ENCODE results near the gene CPSF3. TPM values are rescaled to one million over a fixed set of nuclear protein-coding genes. Genes with fewer than 3 reads are reported as not detected.

Gene CPSF3
- polyA plus RNA-seq, 1 experiment: 48.6 TPM

DNA sequence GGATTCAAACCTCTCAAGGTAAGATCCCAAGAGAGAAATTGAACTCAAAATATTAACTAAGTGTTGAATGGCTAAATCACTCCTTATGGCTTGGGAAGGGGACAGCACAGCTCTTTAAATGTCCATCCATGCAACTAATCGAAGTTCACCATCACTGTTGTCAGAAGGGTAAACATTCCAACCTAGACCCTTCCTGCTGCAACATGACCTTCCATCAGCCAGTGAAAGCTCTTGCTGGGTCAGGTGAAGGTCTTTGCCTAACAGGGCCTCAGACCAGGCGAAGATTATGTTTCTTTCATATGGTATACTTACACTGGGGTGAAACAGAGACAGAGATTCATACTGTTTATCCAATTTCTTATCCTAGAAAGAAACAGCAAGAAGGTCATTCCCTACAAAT, 67.3 kb downstream of the CPSF3 start:
- ChIA-PET CTCF (no interaction called here), POLR2A (interaction anchor here (1.5 kb wide), 1 partner anchor 65 kb away, joined by 3 read pairs; the partner anchor contains the start of gene ADAM17)
- no peaks in the 10 kb centered on the region for H3K9me3 ChIP-seq (ENCODE audit: control insufficient read depth, insufficient read depth, low read length)
- TF ChIP-seq, protein P1, sequence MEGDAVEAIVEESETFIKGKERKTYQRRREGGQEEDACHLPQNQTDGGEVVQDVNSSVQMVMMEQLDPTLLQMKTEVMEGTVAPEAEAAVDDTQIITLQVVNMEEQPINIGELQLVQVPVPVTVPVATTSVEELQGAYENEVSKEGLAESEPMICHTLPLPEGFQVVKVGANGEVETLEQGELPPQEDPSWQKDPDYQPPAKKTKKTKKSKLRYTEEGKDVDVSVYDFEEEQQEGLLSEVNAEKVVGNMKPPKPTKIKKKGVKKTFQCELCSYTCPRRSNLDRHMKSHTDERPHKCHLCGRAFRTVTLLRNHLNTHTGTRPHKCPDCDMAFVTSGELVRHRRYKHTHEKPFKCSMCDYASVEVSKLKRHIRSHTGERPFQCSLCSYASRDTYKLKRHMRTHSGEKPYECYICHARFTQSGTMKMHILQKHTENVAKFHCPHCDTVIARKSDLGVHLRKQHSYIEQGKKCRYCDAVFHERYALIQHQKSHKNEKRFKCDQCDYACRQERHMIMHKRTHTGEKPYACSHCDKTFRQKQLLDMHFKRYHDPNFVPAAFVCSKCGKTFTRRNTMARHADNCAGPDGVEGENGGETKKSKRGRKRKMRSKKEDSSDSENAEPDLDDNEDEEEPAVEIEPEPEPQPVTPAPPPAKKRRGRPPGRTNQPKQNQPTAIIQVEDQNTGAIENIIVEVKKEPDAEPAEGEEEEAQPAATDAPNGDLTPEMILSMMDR (IDR thresholded peaks at IDR 0.05; ENCODE audit: low read depth, low read length): no peak
- no peak overlapping the region for H3K27ac ChIP-seq (ENCODE audit: low read depth, low read length)
- DNase-seq (ENCODE audit: low read depth, low spot score): no peak
- H3K27me3 ChIP-seq (ENCODE audit: control insufficient read depth, insufficient read depth, low read length): no peaks in the 10 kb centered on the region
- no peak overlapping the region for H3K4me3 ChIP-seq (ENCODE audit: low read depth, low read length)

DNA sequence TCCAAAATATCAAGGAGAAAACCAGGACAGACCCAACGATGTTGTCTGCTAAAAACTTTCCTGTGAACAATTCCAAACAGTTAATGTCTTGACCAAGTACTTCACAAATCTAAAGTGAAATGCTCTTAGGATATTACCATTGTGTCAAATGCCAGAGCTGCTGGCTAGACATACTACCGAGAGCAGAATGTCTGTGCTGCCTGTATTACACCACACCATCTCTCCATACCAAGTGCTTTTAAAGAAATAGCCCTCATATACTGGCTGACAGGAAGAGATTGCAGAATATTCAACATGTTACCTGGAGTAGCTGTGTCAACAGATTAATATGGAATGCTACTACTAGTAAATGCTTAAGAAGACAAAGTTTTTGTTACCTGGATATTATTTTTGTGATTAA, 69.5 kb downstream of the CPSF3 start:
- ChIA-PET CTCF (no interaction called here), POLR2A (no interaction called here)

DNA sequence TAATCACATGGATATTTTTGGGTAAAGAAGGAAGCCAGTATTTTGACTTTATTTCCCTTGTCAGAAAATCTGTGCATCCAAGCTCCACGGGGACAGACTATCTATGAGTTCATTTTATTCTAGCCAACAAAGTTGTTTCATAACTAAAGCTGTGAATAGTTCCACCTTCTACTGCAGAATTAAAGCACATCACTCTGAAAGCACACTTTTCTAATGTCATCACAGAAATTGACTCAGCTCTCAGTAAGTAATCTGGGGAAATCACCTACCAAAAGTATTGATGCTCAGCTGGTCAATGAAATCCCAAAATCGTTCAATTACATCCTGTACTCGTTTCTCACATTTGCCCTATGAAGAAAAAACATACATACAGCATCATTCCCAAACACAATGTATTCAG, 70.0 kb downstream of the CPSF3 start:
- TF ChIP-seq, protein P1 (IDR thresholded peaks at IDR 0.05; ENCODE audit: low read depth, low read length): no peak
- CTCF ChIA-PET: no interaction called here

More for the DNA sequence above, 69.5 kb downstream of the CPSF3 start:
- TF ChIP-seq, protein P1 (IDR thresholded peaks at IDR 0.05; ENCODE audit: low read depth, low read length): no peak
- Histone ChIP-seq H3K27me3 (ENCODE audit: control insufficient read depth, insufficient read depth, low read length) (no peaks in the 10 kb centered on the region), H3K27ac (ENCODE audit: low read depth, low read length) (no peak overlapping the region), H3K4me3 (ENCODE audit: low read depth, low read length) (no peak overlapping the region), H3K9me3 (ENCODE audit: control insufficient read depth, insufficient read depth, low read length) (no peaks in the 10 kb centered on the region)
- no peak for DNase-seq (ENCODE audit: low read depth, low spot score)

DNA sequence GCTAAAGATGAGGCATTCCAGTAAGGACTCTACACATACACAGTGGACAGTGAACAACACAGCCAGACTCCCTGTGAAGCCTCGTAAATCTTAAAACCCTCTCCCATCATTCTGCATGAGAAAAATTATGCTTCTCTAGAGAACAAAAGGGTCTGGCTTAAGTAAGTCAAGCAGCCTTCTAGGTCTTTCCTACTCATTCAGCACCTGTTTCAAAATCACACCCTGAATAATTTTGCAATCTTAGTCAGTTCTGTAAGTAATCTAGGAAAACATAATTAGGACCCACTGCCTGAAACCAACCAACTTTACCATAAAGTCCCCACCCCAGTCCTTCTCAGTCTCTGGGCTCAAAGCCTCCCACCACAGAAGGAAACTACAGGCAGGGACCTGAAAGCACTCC, 70.6 kb downstream of the CPSF3 start:
- Histone ChIP-seq H3K27me3 (ENCODE audit: control insufficient read depth, insufficient read depth, low read length) (no peaks in the 10 kb centered on the region), H3K27ac (ENCODE audit: low read depth, low read length) (no peak overlapping the region), H3K9me3 (ENCODE audit: control insufficient read depth, insufficient read depth, low read length) (no peaks in the 10 kb centered on the region), H3K4me3 (ENCODE audit: low read depth, low read length) (no peak overlapping the region)
- TF ChIP-seq, protein P1 (IDR thresholded peaks at IDR 0.05; ENCODE audit: low read depth, low read length): no peak
- no peak for DNase-seq (ENCODE audit: low read depth, low spot score)
- CTCF ChIA-PET: no interaction called here
- POLR2A ChIA-PET: no interaction called here

More for the DNA sequence above, 70.0 kb downstream of the CPSF3 start:
- H3K27ac ChIP-seq (ENCODE audit: low read depth, low read length): no peak overlapping the region
- POLR2A ChIA-PET: no interaction called here
- no peak overlapping the region for H3K4me3 ChIP-seq (ENCODE audit: low read depth, low read length)
- no peaks in the 10 kb centered on the region for H3K9me3 ChIP-seq (ENCODE audit: control insufficient read depth, insufficient read depth, low read length)
- H3K27me3 ChIP-seq (ENCODE audit: control insufficient read depth, insufficient read depth, low read length): no peaks in the 10 kb centered on the region
- DNase-seq (ENCODE audit: low read depth, low spot score): no peak

DNA sequence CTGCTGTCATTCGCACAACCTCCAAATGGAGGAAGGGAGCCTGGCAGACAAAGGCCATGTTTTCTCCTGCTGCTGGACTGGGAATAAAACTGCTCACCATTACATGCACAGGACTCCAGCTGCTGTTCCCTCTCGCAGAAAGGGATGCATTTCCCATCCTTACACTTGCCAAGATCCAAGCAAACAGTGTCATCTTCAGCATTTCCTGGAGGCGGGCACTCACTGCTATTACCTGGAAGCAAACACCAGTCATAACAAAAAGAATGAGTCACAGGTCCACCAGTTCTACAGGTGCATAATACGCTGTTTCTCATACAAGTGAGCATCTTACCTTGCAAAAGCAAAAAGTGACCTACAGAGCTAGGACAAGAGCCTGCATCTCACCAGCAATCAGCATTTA, 73.6 kb downstream of the CPSF3 start:
- TF ChIP-seq, protein P1 (IDR thresholded peaks at IDR 0.05; ENCODE audit: low read depth, low read length): no peak
- DNase-seq (ENCODE audit: low read depth, low spot score): no peak
- H3K9me3 ChIP-seq (ENCODE audit: control insufficient read depth, insufficient read depth, low read length): no peaks in the 10 kb centered on the region

More for the DNA sequence above, 73.6 kb downstream of the CPSF3 start:
- Histone ChIP-seq H3K4me3 (ENCODE audit: low read depth, low read length) (no peak overlapping the region), H3K27me3 (ENCODE audit: control insufficient read depth, insufficient read depth, low read length) (no peaks in the 10 kb centered on the region), H3K27ac (ENCODE audit: low read depth, low read length) (no peak overlapping the region)
- CTCF ChIA-PET: no interaction called here
- POLR2A ChIA-PET: interaction anchor here (1.0 kb wide), 1 partner anchor 21 kb away, joined by 3 read pairs; no protein-coding TSS in a partner anchor
